GM18508 (cell line): ENCODE measurements around the gene LILRB3.
A peak's percentile ranks its signal among the peaks of the same experiment; 100 is the strongest.
"Not testable (repeated sequence)": the region's sequence is repeated elsewhere in the genome, so short reads cannot be mapped to it uniquely, and the experiment has no call there.

ENCODE experiments used
- ATAC-seq: cut with Tn5 transposase; IDR thresholded peaks from one replicate; pipeline ENCODE4 v1.9.1; 2021; ENCODE audit warnings: moderate number of reproducible peaks; ENCODE audit not compliant: insufficient read depth, unreplicated experiment

Gene LILRB3

GRCh38 chr19:54214734-54215133, 8.1 kb downstream of the LILRB3 start:
- not testable (repeated sequence) for ATAC-seq

GRCh38 chr19:54214217-54214616, 8.6 kb downstream of the LILRB3 start:
- ATAC-seq: not testable (repeated sequence)

GRCh38 chr19:54211235-54211634, 11.6 kb downstream of the LILRB3 start:
- no peak for ATAC-seq

GRCh38 chr19:54209811-54210494, 12.9 kb downstream of the LILRB3 start:
- no peak for ATAC-seq

- ATAC-seq: no peak
Measured at GRCh38 chr19:54209058-54209810, 13.6 kb downstream of the LILRB3 start.

- ATAC-seq: no peak
Measured at GRCh38 chr19:54208784-54209057, 14.1 kb downstream of the LILRB3 start.

- ATAC-seq: no peak
Measured at GRCh38 chr19:54207983-54208783, 14.6 kb downstream of the LILRB3 start.

- no peak for ATAC-seq
Measured at GRCh38 chr19:54207676-54207982, 15.2 kb downstream of the LILRB3 start.

- not testable (repeated sequence) for ATAC-seq
Measured at GRCh38 chr19:54207193-54207592, 15.6 kb downstream of the LILRB3 start.

GRCh38 chr19:54206831-54207177, 16.0 kb downstream of the LILRB3 start:
- ATAC-seq: no peak

GRCh38 chr19:54206030-54206830, 16.6 kb downstream of the LILRB3 start:
- ATAC-seq: no peak

- ATAC-seq: no peak
Measured at GRCh38 chr19:54204767-54205468, 17.9 kb downstream of the LILRB3 start.

GRCh38 chr19:54203151-54203611, 19.6 kb downstream of the LILRB3 start:
- ATAC-seq: no peak

GRCh38 chr19:54201980-54202379, 20.8 kb downstream of the LILRB3 start:
- no peak for ATAC-seq

GRCh38 chr19:54201172-54201701, 21.6 kb downstream of the LILRB3 start:
- peak; percentile 5 for ATAC-seq

- ATAC-seq: no peak
Measured at GRCh38 chr19:54199401-54199800, 23.4 kb downstream of the LILRB3 start.

GRCh38 chr19:54197121-54197520, 25.7 kb downstream of the LILRB3 start:
- no peak for ATAC-seq

GRCh38 chr19:54196536-54196935, 26.3 kb downstream of the LILRB3 start:
- no peak for ATAC-seq

GRCh38 chr19:54194463-54194862, 28.3 kb downstream of the LILRB3 start:
- not testable (repeated sequence) for ATAC-seq

GRCh38 chr19:54193011-54193410, 29.8 kb downstream of the LILRB3 start:
- ATAC-seq: no peak
